Endothelial cell of umbilical vein (primary cell): ENCODE data around the gene PSAP. TPM values are rescaled to one million over a fixed set of nuclear protein-coding genes. Genes with fewer than 3 reads are reported as not detected.

ENCODE experiments used
- BruUV-seq: library from RNA; stranded (reverse); fragments of 400-500 nt; replicated peaks from 2 replicates; lab custom pipeline; 2021; lab: Mats Ljungman, UMichigan
- CTCF ChIA-PET: fragments of 300-600, 350-600 bp; sonication (Branson Sonifier 250); formaldehyde crosslinking; loops from one replicate; lab custom pipeline; 2021; ENCODE audit warnings: antibody characterized with exemption, inconsistent platforms; lab: Charles Lee
- POLR2A ChIA-PET: fragments of 300-600, 350-600 bp; sonication (Branson Sonifier 250); formaldehyde crosslinking; loops from one replicate; lab custom pipeline; 2021; ENCODE audit warnings: antibody characterized with exemption, inconsistent platforms; lab: Charles Lee
- DNase-seq: peaks from one replicate; pipeline ENCODE4 v3.0.0-alpha.2; 2011; ENCODE audit warnings: low read depth, low spot score
- FAIRE-seq: peaks from 2 replicates; lab custom pipeline; 2011; peaks lifted over from hg19 to GRCh38; lab: Jason Lieb, UNC
- H2AFZ ChIP-seq: 2 replicates; pipeline ENCODE4 v1.6.0; 2012; ENCODE audit warnings: low read depth, low read length, control low read depth, inconsistent platforms
- H3K27ac ChIP-seq: 2 replicates; pipeline ENCODE4 v1.5.1; 2011; ENCODE audit warnings: low read depth, mild to moderate bottlenecking, control low read depth, low read length, moderate library complexity; ENCODE audit not compliant: insufficient read depth
- H3K27me3 ChIP-seq, 2 experiments: 2 replicates each; pipeline versions ENCODE4 v1.6.0 to v1.6.1; 2011; ENCODE audit warnings: low read length in 2 of 2, mixed read lengths in 1 of 2; ENCODE audit not compliant: control insufficient read depth in 2 of 2, insufficient read depth in 2 of 2
- H3K36me3 ChIP-seq, 2 experiments: 2 replicates in 1 of 2; 3 replicates in 1 of 2; pipeline ENCODE4 v1.5.1; 2011; ENCODE audit warnings: low read length in 2 of 2, mild to moderate bottlenecking in 1 of 2, moderate library complexity in 1 of 2; ENCODE audit not compliant: control insufficient read depth in 2 of 2, insufficient read depth in 2 of 2; ENCODE audit errors: extremely low read depth in 1 of 2
- H3K4me1 ChIP-seq: 3 replicates; pipeline ENCODE4 v1.5.1; 2011; ENCODE audit warnings: mild to moderate bottlenecking, low read length; ENCODE audit not compliant: control insufficient read depth, insufficient read depth; ENCODE audit errors: extremely low read depth
- H3K4me2 ChIP-seq: 2 replicates; pipeline ENCODE4 v1.6.1; 2011; ENCODE audit warnings: low read length, control low read depth, mixed read lengths; ENCODE audit not compliant: insufficient read depth
- H3K4me3 ChIP-seq, 3 experiments: fragments of 200-600 bp in 1 of 3; sonication (generic), shearing (Covaris generic) in 1 of 3; replicated peaks in 1 of 3; 2 replicates each; pipeline ENCODE4 v1.5.1; 2011 to 2016; ENCODE audit warnings: control low read depth in 3 of 3, low read length in 3 of 3, mild to moderate bottlenecking in 2 of 3, inconsistent platforms in 1 of 3, low read depth in 1 of 3, moderate library complexity in 1 of 3; ENCODE audit not compliant: insufficient read depth in 1 of 3
- H3K79me2 ChIP-seq: 2 replicates; pipeline ENCODE4 v1.6.0; 2012; ENCODE audit warnings: low read length, inconsistent platforms; ENCODE audit not compliant: control insufficient read depth, insufficient read depth
- H3K9ac ChIP-seq: replicated peaks from 2 replicates; pipeline ENCODE3; 2011; ENCODE audit warnings: low read length, control low read depth; ENCODE audit not compliant: insufficient read depth; ENCODE audit errors: extremely low read depth
- H3K9me1 ChIP-seq: replicated peaks from 3 replicates; pipeline ENCODE4 v1.6.0; 2011; ENCODE audit warnings: mild to moderate bottlenecking, low read length; ENCODE audit not compliant: control insufficient read depth, insufficient read depth; ENCODE audit errors: extremely low read depth
- H3K9me3 ChIP-seq: replicated peaks from 2 replicates; pipeline ENCODE4 v1.5.1; 2012; ENCODE audit warnings: low read length, inconsistent platforms; ENCODE audit not compliant: control insufficient read depth, insufficient read depth
- H4K20me1 ChIP-seq: replicated peaks from 2 replicates; pipeline ENCODE3; 2011; ENCODE audit warnings: mild to moderate bottlenecking, low read length; ENCODE audit not compliant: control insufficient read depth, insufficient read depth; ENCODE audit errors: extremely low read depth
- CTCF ChIP-seq, 2 donors: IDR thresholded peaks; 1 replicate in 1 of 2; 2 replicates in 1 of 2; pipeline ENCODE4 v1.5.1; 2011; ENCODE audit warnings: low read length in 2 of 2, mild to moderate bottlenecking in 2 of 2, moderate library complexity in 2 of 2, control low read depth in 1 of 2, inconsistent platforms in 1 of 2, low read depth in 1 of 2; ENCODE audit not compliant: insufficient read depth in 1 of 2; ENCODE audit errors: extremely low read depth in 1 of 2
- EZH2 ChIP-seq: IDR thresholded peaks from 2 replicates; pipeline ENCODE4 v1.6.1; 2012; ENCODE audit warnings: borderline replicate concordance, low read depth, mild to moderate bottlenecking, moderate library complexity, low read length, inconsistent platforms; ENCODE audit not compliant: severe bottlenecking
- FOS ChIP-seq: IDR thresholded peaks from 2 replicates; pipeline ENCODE4 v1.6.1; 2011; ENCODE audit warnings: mild to moderate bottlenecking, low read length, moderate library complexity, borderline replicate concordance; ENCODE audit not compliant: insufficient read depth
- GATA2 ChIP-seq: IDR thresholded peaks from 2 replicates; pipeline ENCODE4 v1.7.0; 2011; ENCODE audit warnings: low read depth, mild to moderate bottlenecking, moderate library complexity, mixed read lengths, low read length; ENCODE audit not compliant: insufficient read length, insufficient read depth
- JUN ChIP-seq: IDR thresholded peaks from 2 replicates; pipeline ENCODE4 v1.6.1; 2011; ENCODE audit warnings: borderline replicate concordance, low read depth; ENCODE audit not compliant: insufficient read length, insufficient read depth
- MYC ChIP-seq: IDR thresholded peaks from one replicate; pipeline ENCODE4 v1.6.1; 2011; ENCODE audit warnings: mild to moderate bottlenecking, low read depth, low read length
- POLR2A ChIP-seq: IDR thresholded peaks from 2 replicates; pipeline ENCODE4 v1.6.1; 2012; ENCODE audit warnings: low read depth, mild to moderate bottlenecking, control low read depth, low read length
- POLR2AphosphoS5 ChIP-seq: IDR thresholded peaks from 2 replicates; pipeline ENCODE4 v1.6.1; 2012; ENCODE audit warnings: low read depth, mild to moderate bottlenecking, control low read depth, low read length, moderate library complexity; ENCODE audit not compliant: insufficient read depth
- dilution Hi-C: fragments of 300-500 bp; cut with MboI; formaldehyde crosslinking; loops from one replicate; pipeline ENCODE4 v1.15.0; 2019; ENCODE audit warnings: low sequenced_read_pairs; ENCODE audit not compliant: extremely low pct_ligation_motif_present
- intact Hi-C: fragments of 100-400 bp; cut with micrococcal nuclease; formaldehyde crosslinking; loops from one replicate; pipeline ENCODE4 v1.10.0; 2022
- polyA plus RNA-seq, 4 experiments: library from polyadenylated mRNA; depleted of rRNA in 3 of 4; stranded (reverse) in 3 of 4; unstranded in 1 of 4; fragments of >200 nt; gene quantifications; 2 replicates each; pipeline versions ENCODE4 v1.2.1 to v1.2.3, GENCODE V29; 2011 to 2012; ENCODE audit warnings: missing spikeins in 1 of 4
- total RNA-seq: library from RNA; stranded (reverse); gene quantifications from 2 replicates; pipeline ENCODE4 v1.2.3, GENCODE V29; 2021
- TF ChIP-seq, protein P1 (sequence below): IDR thresholded peaks from 2 replicates; pipeline ENCODE4 v1.6.1; 2011; ENCODE audit not compliant: insufficient read depth, insufficient read length

Gene PSAP
- total and polyA plus RNA-seq, 2 donors (not counting 3 experiments of a cell fraction or from before 2014, with no cell fraction given), result 644 to 1,476 TPM

DNA sequence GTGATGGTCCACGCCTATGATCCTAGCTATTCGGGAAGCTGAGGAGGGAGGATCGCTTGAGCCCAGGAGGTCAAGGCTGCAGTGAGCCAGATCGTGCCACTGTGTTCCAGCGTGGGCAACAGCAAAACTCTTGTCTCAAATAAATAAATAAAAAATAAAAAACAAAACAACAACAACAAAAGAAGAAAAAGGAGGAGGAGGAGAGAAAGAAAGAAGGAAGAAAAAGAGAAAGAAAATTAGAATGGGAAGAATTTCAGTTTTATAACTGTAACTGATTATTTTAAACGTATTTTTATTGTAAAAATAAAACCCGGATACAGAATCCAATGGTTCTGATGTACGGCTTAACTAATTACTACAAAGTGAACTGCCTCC, 37.2 kb upstream of the PSAP start:
- FAIRE-seq (no peak), DNase-seq (no peak)
- Histone ChIP-seq H3K4me2 (peak overlapping the region; percentile 87), H3K36me3 (no peaks in the 10 kb centered on the region), H3K9me1 (no peaks in the 10 kb centered on the region), H3K4me1 (peaks cover 12% of the 10 kb centered on the region), H3K9ac (peak overlapping the region; percentile 88), H2AFZ (no peak overlapping the region), H3K79me2 (no peaks in the 10 kb centered on the region), H4K20me1 (no peaks in the 10 kb centered on the region), H3K27ac (peak overlapping the region; percentile 83), H3K27me3 (no peaks in the 10 kb centered on the region), H3K9me3 (no peaks in the 10 kb centered on the region), H3K4me3 (peak overlapping the region in 2 of 3 experiments; percentile 66 to 73)
- TSS peak; percentile 81 for BruUV-seq
- ChIA-PET CTCF (interaction anchor here (0.8 to 1.0 kb wide), 2 partner anchors 17 to 39 kb away, joined by 3 read pairs; no protein-coding TSS in a partner anchor), POLR2A (interaction anchor here (0.5 kb wide), 1 partner anchor 17 kb away, joined by 3 read pairs; no protein-coding TSS in a partner anchor)
- intact Hi-C loops, result loop anchor here (1.0 kb wide), 1 partner anchor 28 kb away; no protein-coding TSS in a partner anchor
- dilution Hi-C loops, result no loop called here
- TF ChIP-seq JUN (no peak), GATA2 (no peak), POLR2AphosphoS5 (no peak), MYC (no peak), FOS (no peak), EZH2 (no peak), CTCF (IDR thresholded peaks at IDR 0.05; ENCODE audit: extremely low read depth in 1 of 2, insufficient read depth in 1 of 2, low read depth in 1 of 2, low read length in 2 of 2) (no peak), POLR2A (no peak)
- TF ChIP-seq, protein P1, sequence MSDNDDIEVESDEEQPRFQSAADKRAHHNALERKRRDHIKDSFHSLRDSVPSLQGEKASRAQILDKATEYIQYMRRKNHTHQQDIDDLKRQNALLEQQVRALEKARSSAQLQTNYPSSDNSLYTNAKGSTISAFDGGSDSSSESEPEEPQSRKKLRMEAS, result no peak
